ENCODE data around the gene MAD1L1.

GRCh38 chr7:2257651-2258050, 24.9 kb upstream of the MAD1L1 start:
- TF ChIP-seq CTCF (conservative IDR thresholded peaks at IDR 0.05; ENCODE audit: low read length) (no peak), EZH2phosphoT487 (IDR thresholded peaks at IDR 0.05; ENCODE audit: borderline replicate concordance, low read depth, low read length) (no peak)

All from OCI-LY7 (cell line).